Activated naive CD4-positive, alpha-beta T cell treated with anti-CD3 and anti-CD28 coated beads, Interleukin-2, amount 50 U/mL, for 72 hours (primary cell): ENCODE results near the gene C5orf15. TPM values are rescaled to one million over a fixed set of nuclear protein-coding genes. Genes with fewer than 3 reads are reported as not detected.
A peak's percentile ranks its signal among the peaks of the same experiment; 100 is the strongest.

Source experiments
- ATAC-seq, 2 donors: fragments of 150-1000 bp; cut with Tn5 transposase; 2 replicates each; pipeline ENCODE4 v1.10.0; 2021; ENCODE audit warnings: mild to moderate bottlenecking in 2 of 2, moderate library complexity in 2 of 2
- DNase-seq, 2 donors: peaks; one replicate each; pipeline ENCODE4 v3.0.0; 2021 to 2022; ENCODE audit warnings: low spot score in 2 of 2
- H3K27ac Mint-ChIP-seq, 2 donors: one replicate each; pipeline ENCODE4 v1.8.0; 2022; ENCODE audit warnings: mild to moderate bottlenecking in 2 of 2, mixed read lengths in 2 of 2
- H3K36me3 Mint-ChIP-seq, 2 donors: one replicate each; pipeline ENCODE4 v1.8.0; 2022; ENCODE audit warnings: mixed read lengths in 2 of 2
- H3K9me3 Mint-ChIP-seq, 2 donors: one replicate each; pipeline ENCODE4 v1.8.0; 2022; ENCODE audit warnings: mixed read lengths in 2 of 2
- total RNA-seq, 2 donors: library from RNA; stranded (reverse); gene quantifications; one replicate each; pipeline ENCODE4 v1.2.3, GENCODE V29; 2022

C5orf15 gene
- total RNA-seq, 2 donors from 2014 or later: 20.6 to 28.1 TPM

DNA sequence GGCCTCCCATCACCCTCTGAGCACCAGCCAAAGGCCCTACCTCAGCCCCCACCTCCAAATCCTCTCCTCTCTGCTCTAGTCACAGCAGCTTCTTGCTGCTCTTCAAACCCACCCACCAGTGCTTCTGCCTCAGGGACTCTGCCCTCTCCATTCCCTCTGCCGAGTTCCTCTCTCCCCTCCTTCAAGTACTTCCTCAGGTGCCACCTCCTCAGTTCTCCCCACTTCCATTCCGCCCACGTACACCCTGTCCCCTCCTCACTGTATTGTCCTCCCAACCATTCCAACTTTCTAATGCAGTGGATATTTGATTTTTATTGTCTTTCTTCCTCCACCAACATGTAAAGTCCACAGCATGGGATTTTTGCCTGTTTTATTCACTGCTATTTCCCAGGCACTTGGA, 43.2 kb downstream of the C5orf15 start:
- ATAC-seq (no peak), DNase-seq (no peak)
- Mint-ChIP-seq H3K9me3 (no peaks in the 10 kb centered on the region), H3K27ac (peak overlapping the region in 1 of 2 donors; percentile 1), H3K36me3 (no peaks in the 10 kb centered on the region)

DNA sequence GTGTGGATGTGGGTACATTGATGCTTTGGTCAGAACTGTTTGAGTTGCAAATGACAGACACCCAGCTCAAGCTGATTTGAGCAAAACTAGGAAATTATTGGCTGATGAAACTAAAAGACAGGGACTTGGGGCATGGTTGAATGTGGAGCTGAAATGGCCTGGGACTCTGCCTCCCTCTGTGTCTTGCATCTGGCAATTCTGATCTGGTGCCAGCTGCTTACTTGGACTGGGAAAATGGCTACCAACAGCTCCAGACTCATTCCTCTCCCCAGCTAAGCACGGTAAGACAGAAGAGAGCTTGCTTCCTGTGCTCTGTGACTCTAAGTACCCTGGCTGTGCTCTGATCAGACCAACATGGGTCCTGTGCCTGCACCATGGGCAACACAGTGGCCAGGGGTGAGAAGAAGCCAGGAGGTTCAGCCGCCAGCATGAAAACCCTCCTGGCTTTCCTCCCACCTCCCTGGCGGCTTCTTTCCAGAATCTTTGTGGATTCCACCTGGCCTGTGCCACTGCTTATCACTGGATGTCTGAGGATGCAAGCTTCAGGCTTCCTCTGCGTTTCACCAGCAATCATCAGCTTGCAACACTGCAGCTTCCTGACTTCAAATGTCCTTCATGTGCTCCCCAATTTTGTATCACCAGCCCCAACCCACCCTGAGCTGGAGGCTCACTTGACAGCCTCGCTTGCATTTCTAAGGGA, 44.1 kb downstream of the C5orf15 start:
- no peak for DNase-seq
- ATAC-seq: no peak
- H3K27ac Mint-ChIP-seq: no peak overlapping the region
- H3K36me3 Mint-ChIP-seq: no peaks in the 10 kb centered on the region
- H3K9me3 Mint-ChIP-seq: no peaks in the 10 kb centered on the region

DNA sequence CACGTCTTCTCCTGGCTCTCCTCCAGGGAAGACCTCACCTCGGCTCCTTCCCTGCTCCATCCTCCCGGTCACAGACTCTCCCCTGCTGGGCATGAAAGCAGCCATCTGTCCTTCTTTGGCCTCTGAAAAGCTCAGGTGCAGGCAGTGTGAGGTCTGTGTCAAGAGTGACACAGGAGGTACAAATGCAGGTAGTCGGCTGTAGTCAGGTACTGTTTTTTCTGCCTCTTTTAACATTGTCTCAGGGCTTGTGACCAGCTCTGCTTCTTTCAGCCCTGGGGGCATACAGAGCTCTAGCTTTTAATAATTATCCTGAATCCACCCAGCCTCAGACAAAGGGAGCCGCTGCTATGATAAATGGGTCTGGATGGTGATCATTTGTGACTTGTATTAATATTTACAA, 46.4 kb downstream of the C5orf15 start:
- DNase-seq: no peak
- Mint-ChIP-seq H3K9me3 (no peaks in the 10 kb centered on the region), H3K36me3 (no peaks in the 10 kb centered on the region), H3K27ac (peak overlapping the region in 1 of 2 donors; percentile 16)
- ATAC-seq: no peak

DNA sequence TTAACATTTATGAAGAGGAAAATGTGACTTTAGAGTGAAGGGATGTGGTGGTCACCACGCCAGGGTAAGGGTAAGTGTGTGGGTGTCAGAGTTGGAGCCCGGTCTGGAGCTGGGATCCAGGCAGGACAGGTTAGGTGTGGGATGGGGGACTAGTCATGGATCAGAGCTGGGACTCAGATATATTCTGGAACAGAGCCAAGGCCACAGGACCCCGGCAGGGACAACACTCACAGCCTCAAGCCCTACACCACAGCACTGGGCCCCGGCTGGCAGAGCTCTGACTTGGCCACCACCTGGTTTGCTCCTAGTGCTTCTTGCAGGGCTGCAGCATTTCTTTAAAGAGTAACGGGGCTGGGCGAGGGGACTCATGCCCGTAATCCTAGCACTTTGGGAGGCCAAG, 47.4 kb downstream of the C5orf15 start:
- no peak overlapping the region for H3K27ac Mint-ChIP-seq
- ATAC-seq (peak in 1 of 2 donors; percentile 28), DNase-seq (no peak)
- no peaks in the 10 kb centered on the region for H3K9me3 Mint-ChIP-seq
- no peaks in the 10 kb centered on the region for H3K36me3 Mint-ChIP-seq

DNA sequence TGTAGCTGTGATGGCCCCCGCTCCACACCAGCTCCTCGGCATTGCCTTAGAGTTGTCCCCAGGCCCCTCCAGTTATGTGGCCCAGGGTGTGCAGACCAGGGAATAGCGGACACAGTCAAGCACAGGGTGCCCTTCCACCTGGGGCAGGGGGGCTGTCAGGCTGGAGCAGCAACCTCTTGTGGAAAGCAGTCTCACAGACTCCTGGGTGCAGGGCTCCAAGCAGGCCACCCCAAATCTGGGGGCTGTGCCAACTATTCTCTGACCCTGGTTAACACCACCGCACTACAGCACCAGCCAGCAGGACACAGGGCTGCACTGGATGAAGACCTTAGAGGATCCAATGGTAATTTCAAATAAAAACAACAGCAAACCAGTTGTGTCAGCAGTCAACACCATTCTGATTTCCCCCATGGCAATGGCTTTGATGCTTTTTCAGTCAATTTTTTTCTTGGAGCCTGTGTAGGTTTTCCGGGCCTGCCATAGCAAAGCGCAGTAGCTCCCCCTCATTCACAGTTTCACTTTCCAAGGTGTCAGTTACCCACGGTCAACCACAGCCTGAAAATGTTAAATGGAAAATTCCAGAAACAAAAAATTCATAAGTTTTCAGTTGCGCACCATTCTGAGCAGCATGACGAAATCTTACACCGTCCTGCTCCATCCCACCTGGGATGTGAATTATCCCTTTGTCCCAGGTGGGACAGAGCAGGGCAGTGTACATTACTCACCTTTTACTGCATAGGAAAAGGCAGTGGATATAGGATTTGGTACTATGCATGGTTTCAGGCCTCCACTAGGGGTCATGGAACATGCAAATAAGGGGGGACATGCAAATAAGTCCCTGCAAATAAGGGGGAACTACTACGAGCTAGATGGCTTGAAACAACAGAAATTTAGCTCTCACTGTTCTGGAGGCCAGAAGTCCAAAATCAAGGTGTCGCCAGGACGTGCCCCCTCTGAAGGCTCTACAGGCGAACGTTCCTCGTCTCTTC, 49.0 kb downstream of the C5orf15 start:
- Mint-ChIP-seq H3K27ac (peak overlapping the region in 1 of 2 donors; percentile 82), H3K36me3 (no peaks in the 10 kb centered on the region), H3K9me3 (no peaks in the 10 kb centered on the region)
- DNase-seq: no peak
- ATAC-seq: peak; percentile 26 to 41

DNA sequence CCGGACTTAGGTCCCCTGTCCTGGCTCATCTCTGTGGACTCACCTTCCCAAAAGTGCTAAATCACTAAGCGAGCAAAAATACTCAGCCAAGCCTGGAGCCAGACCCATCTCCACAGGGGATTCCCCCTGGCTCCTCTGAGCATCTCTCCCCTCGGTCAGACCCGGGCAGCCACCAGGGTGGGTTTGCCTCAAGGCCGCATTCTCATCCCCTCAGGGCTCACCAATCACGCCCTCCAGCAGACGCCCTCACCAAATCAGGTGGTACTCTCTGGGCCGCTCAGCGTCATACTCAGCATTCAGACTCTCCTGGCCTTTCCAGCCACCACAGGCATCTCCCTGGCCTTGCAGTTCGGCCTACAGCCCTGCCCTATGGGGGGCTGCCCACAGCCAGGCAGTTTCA, 49.7 kb downstream of the C5orf15 start:
- no peak overlapping the region for H3K27ac Mint-ChIP-seq
- no peaks in the 10 kb centered on the region for H3K36me3 Mint-ChIP-seq
- ATAC-seq (no peak), DNase-seq (no peak)
- H3K9me3 Mint-ChIP-seq: no peaks in the 10 kb centered on the region

DNA sequence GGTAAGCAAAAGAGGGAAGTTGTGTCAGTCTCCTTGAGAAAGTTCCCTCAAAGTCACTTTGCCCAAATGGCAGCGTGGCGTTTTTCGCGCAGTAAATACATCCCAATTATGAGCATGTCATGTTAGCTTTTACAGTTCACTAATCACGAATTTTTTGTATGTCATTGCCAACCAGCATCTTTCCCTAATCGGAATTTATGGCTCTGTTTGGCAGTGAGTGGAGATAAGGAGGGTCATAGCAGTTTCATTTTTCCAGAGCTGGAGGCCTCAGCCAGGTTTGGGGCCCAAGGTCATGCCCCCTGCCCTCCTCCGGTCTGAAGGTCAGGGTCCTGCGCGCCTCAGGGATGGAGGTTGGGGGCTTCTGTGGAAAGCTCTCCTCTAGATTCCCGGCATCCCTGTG, 50.1 kb downstream of the C5orf15 start:
- DNase-seq (no peak), ATAC-seq (no peak)
- Mint-ChIP-seq H3K36me3 (no peaks in the 10 kb centered on the region), H3K9me3 (no peaks in the 10 kb centered on the region), H3K27ac (no peak overlapping the region)

DNA sequence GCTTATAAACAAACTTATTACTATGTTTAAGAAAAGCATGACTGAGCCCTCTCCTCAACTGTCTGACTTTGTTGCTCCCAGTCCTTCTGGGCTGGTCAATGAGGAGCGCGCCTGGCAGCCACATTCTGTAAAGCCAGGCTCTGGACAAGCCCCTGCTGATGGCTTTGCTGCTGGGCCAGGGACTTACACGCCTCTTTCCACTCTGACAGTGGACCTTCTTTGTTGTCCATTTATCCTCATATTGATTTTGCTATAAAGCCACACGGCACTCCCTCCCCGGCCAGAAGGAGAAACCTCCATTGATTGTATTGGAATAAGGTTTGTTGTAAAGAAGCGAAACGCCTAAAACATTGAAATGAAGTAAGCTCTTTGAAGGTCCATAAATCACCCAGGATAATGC, 50.6 kb downstream of the C5orf15 start:
- DNase-seq: no peak
- Mint-ChIP-seq H3K9me3 (no peaks in the 10 kb centered on the region), H3K36me3 (no peaks in the 10 kb centered on the region), H3K27ac (no peak overlapping the region)
- no peak for ATAC-seq

DNA sequence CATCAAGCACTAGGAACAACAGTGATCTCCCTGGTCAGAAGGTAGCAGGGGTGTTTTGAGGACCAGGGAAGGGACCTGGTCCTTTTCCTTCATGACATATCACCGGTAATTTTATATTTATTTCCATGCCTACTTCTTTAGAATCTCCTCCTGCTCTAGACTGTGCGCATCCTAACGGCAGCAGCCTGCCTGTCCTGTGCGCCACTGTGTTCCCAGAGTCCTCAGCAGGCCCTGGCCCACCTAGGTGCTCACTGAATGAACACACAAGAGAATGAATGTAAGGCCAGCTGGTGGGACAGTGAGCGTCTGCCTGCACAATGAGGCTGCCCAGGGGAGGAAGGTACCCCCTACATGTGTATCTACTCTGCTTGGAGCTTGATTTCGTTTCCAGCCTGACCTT, 51.5 kb downstream of the C5orf15 start:
- peak overlapping the region in 1 of 2 donors; percentile 78 for H3K27ac Mint-ChIP-seq

DNA sequence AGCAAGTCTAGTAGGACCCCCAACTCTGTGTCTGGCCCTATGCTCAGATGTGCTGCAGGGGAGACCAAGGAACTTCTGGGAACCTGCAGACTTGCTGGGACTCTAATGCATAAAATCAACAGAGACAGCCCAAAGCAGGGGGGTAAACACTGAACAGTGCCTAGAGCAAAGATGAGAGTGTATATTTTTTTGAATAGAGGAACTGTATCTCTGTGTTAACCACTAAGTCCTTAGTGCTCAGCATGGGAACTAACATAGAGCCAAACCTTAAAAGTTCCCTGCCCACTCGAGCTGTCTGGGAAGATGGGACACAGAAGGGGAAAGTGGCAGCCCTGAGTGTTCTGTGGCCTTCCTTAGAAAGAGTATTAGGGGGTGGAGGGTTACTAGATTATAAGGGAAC, 51.9 kb downstream of the C5orf15 start:
- Mint-ChIP-seq H3K36me3 (no peaks in the 10 kb centered on the region), H3K9me3 (no peaks in the 10 kb centered on the region), H3K27ac (peak overlapping the region in 1 of 2 donors; percentile 78)
- ATAC-seq (no peak), DNase-seq (no peak)

More for the DNA sequence above, 51.5 kb downstream of the C5orf15 start:
- no peak for DNase-seq
- Mint-ChIP-seq H3K9me3 (no peaks in the 10 kb centered on the region), H3K36me3 (no peaks in the 10 kb centered on the region)
- no peak for ATAC-seq

DNA sequence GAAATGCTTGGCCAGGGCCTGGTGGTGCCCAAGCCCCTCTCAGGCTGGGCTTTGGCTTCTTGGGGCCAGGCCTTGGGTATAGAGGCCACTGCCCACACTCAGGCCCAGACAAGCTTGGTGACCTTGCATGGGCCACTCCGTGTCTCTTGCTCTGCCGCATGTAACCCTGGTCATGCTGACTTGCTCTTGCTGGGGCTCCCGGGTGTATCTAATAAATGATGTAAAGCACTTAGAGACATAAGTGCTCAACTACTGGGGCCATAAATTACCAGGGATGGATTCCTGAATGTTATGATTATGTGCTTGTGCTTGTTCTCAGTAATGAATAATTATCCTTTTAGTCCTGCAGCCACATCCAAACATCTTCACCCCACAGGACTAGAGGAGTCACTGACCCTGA, 54.0 kb downstream of the C5orf15 start:
- Mint-ChIP-seq H3K9me3 (no peaks in the 10 kb centered on the region), H3K36me3 (no peaks in the 10 kb centered on the region), H3K27ac (no peak overlapping the region)
- no peak for DNase-seq
- no peak for ATAC-seq

DNA sequence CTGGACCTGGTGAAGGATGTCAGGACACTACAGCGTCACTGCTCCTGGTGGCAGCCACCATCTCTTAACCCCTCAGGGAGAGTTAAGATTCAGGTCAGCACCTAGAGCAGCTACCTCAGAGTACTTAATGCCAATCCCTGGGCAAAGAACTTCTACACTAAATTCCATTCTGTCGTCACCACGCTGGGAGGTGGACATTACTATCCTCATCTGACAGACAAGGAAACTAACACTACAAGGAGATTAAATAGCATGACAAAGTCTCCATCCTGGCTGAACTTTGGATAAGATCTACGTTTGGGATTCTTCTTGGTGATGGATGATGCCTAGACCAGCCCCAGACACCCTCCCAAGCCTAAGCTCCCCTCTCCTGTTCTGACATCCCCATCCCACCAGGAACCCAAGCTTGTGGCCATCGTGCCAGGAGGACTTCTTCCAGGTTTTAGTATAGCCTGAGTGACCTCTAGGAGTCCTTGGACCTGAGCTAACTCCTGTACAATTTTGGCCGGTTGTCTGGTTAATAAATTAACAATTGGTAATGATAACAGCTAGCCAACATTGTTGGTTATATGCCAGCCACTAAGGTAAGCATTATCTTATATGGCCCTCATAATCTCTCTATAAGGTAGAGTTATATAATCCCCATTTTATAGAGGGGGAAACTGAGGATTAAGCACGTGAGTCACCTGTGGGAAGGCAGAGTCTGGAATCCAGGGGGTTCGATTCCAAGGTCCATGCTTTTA, 54.8 kb downstream of the C5orf15 start:
- H3K27ac Mint-ChIP-seq: no peak overlapping the region
- H3K9me3 Mint-ChIP-seq: no peaks in the 10 kb centered on the region
- H3K36me3 Mint-ChIP-seq: no peaks in the 10 kb centered on the region
- DNase-seq (no peak), ATAC-seq (no peak)

DNA sequence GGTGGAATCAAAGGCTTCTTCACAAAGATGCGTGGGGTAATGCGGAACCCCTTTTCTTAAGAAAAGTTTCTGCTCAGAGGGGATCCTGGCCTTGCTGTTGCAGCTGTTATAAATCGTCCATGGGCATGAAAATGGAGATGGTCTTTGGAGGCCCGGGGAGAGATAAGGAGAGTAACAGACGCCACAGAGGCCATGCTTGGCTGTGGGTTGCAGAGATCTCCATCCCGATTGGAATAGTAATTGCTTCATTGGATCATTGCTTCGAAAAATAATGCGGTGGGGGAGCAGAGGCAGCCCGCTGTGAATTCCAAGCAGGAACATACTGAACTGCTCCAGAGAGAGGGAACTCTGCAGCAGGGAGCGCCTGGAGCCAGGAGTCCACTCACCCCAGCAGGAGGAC, 55.5 kb downstream of the C5orf15 start:
- DNase-seq (no peak), ATAC-seq (no peak)
- H3K9me3 Mint-ChIP-seq: no peaks in the 10 kb centered on the region
- no peaks in the 10 kb centered on the region for H3K36me3 Mint-ChIP-seq
- peak overlapping the region in 1 of 2 donors; percentile 55 for H3K27ac Mint-ChIP-seq

DNA sequence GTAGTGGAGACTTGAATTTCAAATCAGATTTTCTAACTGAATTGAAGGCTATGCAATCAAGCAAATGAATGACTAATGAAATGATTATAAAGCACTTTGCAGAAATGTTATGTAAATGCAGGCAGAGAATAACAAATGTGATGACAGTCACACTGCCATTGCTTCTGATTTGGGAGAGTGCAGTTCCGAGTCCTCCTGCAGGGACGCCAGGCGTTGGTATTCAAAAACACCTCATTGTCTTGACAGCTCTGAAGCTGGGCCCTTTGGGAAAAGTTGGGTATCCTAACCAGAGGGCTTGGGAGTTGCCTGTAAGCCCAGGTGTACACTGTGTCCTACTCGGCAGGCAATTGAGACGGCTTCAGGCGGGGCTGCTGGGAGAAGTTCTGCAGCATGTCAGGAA, 57.9 kb downstream of the C5orf15 start:
- DNase-seq (no peak), ATAC-seq (no peak)
- Mint-ChIP-seq H3K9me3 (no peaks in the 10 kb centered on the region), H3K27ac (no peak overlapping the region), H3K36me3 (no peaks in the 10 kb centered on the region)

DNA sequence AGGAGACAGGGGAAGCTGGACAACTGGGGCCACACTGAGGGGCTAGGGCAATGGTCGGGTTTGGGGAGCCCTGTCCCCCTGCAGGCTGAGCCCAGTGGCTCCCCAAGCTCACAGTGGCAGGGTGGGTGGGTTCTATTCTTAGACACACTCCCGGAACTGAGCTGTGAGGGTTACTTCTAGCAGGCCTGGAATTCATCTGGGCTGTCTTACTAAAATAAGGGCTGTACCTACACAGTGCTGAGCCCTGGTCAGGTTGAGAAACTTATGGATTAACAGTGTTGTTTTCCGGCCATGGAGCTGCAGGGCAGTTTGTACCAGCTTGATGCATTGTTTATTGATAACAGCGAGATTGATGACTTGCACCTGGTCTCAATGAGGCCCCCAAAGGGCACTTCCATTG, 58.8 kb downstream of the C5orf15 start:
- Mint-ChIP-seq H3K36me3 (no peaks in the 10 kb centered on the region), H3K27ac (no peak overlapping the region), H3K9me3 (no peaks in the 10 kb centered on the region)
- no peak for ATAC-seq
- no peak for DNase-seq

DNA sequence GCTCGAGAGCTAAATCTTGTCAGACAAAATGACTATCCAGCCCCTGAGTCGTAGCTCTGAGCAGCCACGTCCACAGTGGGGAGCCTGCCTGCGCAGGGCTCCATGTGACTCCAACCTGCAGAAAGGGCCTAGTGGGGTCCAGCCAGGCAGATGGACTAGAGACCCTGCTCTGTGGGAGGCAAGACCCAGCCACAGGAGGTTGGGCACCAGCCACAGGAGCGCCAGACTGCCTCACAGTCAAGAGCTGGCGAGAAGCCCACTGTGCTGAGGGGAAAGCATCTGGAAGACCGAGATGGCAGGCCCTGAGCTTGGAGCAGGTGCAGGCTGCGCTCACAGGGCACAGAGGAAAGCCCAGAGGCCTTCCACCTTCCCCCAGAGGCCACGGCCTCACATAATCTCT, 61.4 kb downstream of the C5orf15 start:
- DNase-seq (no peak), ATAC-seq (no peak)
- no peak overlapping the region for H3K27ac Mint-ChIP-seq
- no peaks in the 10 kb centered on the region for H3K36me3 Mint-ChIP-seq
- H3K9me3 Mint-ChIP-seq: no peaks in the 10 kb centered on the region

DNA sequence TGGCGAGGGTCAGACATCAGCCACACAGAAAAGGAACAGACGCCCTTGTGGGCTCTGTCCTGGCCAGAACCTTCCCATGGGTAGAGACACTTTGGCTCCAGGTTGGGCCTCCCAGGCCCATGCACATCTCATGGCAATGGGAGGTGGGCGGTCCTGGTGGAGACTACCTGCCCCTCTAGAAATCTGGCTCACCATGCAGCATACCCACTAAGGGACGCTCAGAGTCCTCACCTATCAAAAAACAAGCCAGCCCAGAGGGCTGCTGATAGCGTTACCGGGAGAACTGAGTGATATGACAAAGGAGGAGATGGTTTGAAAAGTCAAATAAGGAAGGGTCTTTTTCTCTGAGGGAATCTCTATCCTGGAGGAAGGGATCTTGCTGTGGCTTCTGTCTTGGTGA, 62.1 kb downstream of the C5orf15 start:
- Mint-ChIP-seq H3K36me3 (no peaks in the 10 kb centered on the region), H3K27ac (peak overlapping the region in 1 of 2 donors; percentile 86), H3K9me3 (no peaks in the 10 kb centered on the region)
- DNase-seq (no peak), ATAC-seq (no peak)
